Spleen (tissue), 11 donors: ENCODE data around the gene TEX2. TPM values are rescaled to one million over a fixed set of nuclear protein-coding genes. Genes with fewer than 3 reads are reported as not detected.
"Not testable (repeated sequence)": the region's sequence is repeated elsewhere in the genome, so short reads cannot be mapped to it uniquely, and the experiment has no call there.

ENCODE experiments used
- DNase-seq: peaks from one replicate; pipeline ENCODE4 v3.0.0-alpha.2; 2020
- H3K27ac ChIP-seq, 8 donors: fragments of 200-600 bp; sonication (generic) in 7 of 8; 1 replicate in 4 of 8; 2 replicates in 4 of 8; pipeline versions ENCODE4 v1.5.0 to v1.8.0; 2016 to 2021; ENCODE audit warnings: inconsistent platforms in 4 of 8, mild to moderate bottlenecking in 4 of 8, moderate library complexity in 1 of 8
- H3K27me3 ChIP-seq, 7 donors: fragments of 200-600 bp; sonication (generic) in 6 of 7; replicated peaks in 1 of 7; 1 replicate in 4 of 7; 2 replicates in 3 of 7; pipeline versions ENCODE4 v1.5.0 to v1.8.0; 2016 to 2021; ENCODE audit warnings: inconsistent platforms in 3 of 7, mild to moderate bottlenecking in 1 of 7
- H3K36me3 ChIP-seq, 6 donors: fragments of 200-600 bp; sonication (generic) in 5 of 6; 1 replicate in 4 of 6; 2 replicates in 2 of 6; pipeline versions ENCODE4 v1.5.0 to v1.8.0; 2016 to 2021; ENCODE audit warnings: inconsistent platforms in 2 of 6
- H3K4me1 ChIP-seq, 6 donors: fragments of 200-600 bp; sonication (generic) in 5 of 6; 1 replicate in 3 of 6; 2 replicates in 3 of 6; pipeline versions ENCODE4 v1.5.0 to v1.8.0; 2016 to 2021; ENCODE audit warnings: inconsistent platforms in 3 of 6
- H3K4me3 ChIP-seq, 8 donors: fragments of 200-600 bp; sonication (generic) in 7 of 8; 1 replicate in 4 of 8; 2 replicates in 4 of 8; pipeline versions ENCODE4 v1.5.0 to v1.8.0; 2016 to 2021; ENCODE audit warnings: inconsistent platforms in 4 of 8, mild to moderate bottlenecking in 4 of 8, moderate library complexity in 2 of 8
- H3K9me3 ChIP-seq, 8 donors: fragments of 200-600 bp; sonication (generic) in 7 of 8; 1 replicate in 4 of 8; 2 replicates in 4 of 8; pipeline versions ENCODE4 v1.5.0 to v1.8.0; 2016 to 2021; ENCODE audit warnings: inconsistent platforms in 4 of 8
- POLR2A ChIP-seq, 3 donors: fragments of 450-650 bp; IDR thresholded peaks; one replicate each; pipeline ENCODE4 v1.5.1; 2017; ENCODE audit warnings: antibody characterized with exemption in 3 of 3, mild to moderate bottlenecking in 1 of 3
- POLR2AphosphoS5 ChIP-seq, 3 donors: sonication (generic); formaldehyde crosslinking; IDR thresholded peaks; one replicate each; pipeline ENCODE4 v1.5.1; 2017; ENCODE audit warnings: antibody characterized with exemption in 3 of 3
- WGBS, 5 donors: extraction: QIAGEN DNeasy Blood & Tissue Kit in 3 of 5; methylation state at CpG; one replicate each; pipeline versions ENCODE4 v1.1.5 to v1.1.7; 2013 to 2018; 5-methylcytosine and 5-hydroxymethylcytosine counted together
- intact Hi-C: fragments of 100-400 bp; cut with DNase I; formaldehyde crosslinking; loops from one replicate; pipeline ENCODE4 v1.15.0; 2023; ENCODE audit warnings: low total_unique reads
- polyA plus RNA-seq, 3 donors: library from polyadenylated mRNA; stranded (reverse); fragments of 200-250 nt; gene quantifications; one replicate each; pipeline ENCODE4 v1.2.1, GENCODE V29; 2013
- total RNA-seq, 7 donors: library from RNA; depleted of rRNA in 3 of 7; stranded (reverse); fragments of >200 nt in 3 of 7; fragmentation: NEBNext Ultra II Directional in 4 of 7; extraction: Animal tissue kit (Norgen Biotek cat#: 25700) in 4 of 7; gene quantifications; one replicate each; pipeline versions ENCODE4 v1.1.0 to v1.2.1, GENCODE V29; 2016 to 2021
- TF ChIP-seq, protein P1 (sequence below), 11 experiments: fragments of 200-600 bp in 7 of 11; fragments of 450-650 bp in 4 of 11; sonication (generic) in 4 of 11; IDR thresholded peaks in 8 of 11; conservative IDR thresholded peaks in 3 of 11; 1 replicate in 7 of 11; 2 replicates in 4 of 11; pipeline versions ENCODE4 v1.4.0 to v1.8.0; 2016 to 2021; ENCODE audit warnings: antibody characterized with exemption in 11 of 11, inconsistent platforms in 4 of 11, mild to moderate bottlenecking in 1 of 11
- donor health status: healthy with polysubstance abuse.
- donor health status: DM: no; HTN: no; CAD: no; lungs with moderate emphysema.
- donor health status: DM: no; HTN: no; CAD: no.
- donor health status: Bipolar disorder and iron deficiency.
- donor health status: healthy.
- donor health status: DM: no; HTN: no; CAD: no.
- donor health status: DM: yes; HTN: yes; CAD: no.

The TEX2 gene
- total and polyA plus RNA-seq, 10 donors = 3.0 to 44.5 (median 26.7) TPM

- H3K9me3 ChIP-seq, DNase-seq, H3K27me3 ChIP-seq, H3K36me3 ChIP-seq, intact Hi-C loops: not testable (repeated sequence)
- peak overlapping the region; percentile 22 to 77 (median 54) for H3K27ac ChIP-seq
- peak in 2 of 3 donors; percentile 24 to 43 for TF ChIP-seq POLR2AphosphoS5 (IDR thresholded peaks at IDR 0.05)
- 62 to 80% (median 75%) methylated on average over 13 of the region's 13 CpGs for WGBS, 5 donors
- peak overlapping the region in 1 of 8 donors; percentile 7 for H3K4me3 ChIP-seq
- peaks cover 27 to 88% (median 50%) of the 10 kb centered on the region in 6 donors for H3K4me1 ChIP-seq
Measured at GRCh38 chr17:64120972-64121786, 141.9 kb downstream of the TEX2 start.

- TF ChIP-seq POLR2AphosphoS5 (IDR thresholded peaks at IDR 0.05) = no peak
- TF ChIP-seq, protein P1, sequence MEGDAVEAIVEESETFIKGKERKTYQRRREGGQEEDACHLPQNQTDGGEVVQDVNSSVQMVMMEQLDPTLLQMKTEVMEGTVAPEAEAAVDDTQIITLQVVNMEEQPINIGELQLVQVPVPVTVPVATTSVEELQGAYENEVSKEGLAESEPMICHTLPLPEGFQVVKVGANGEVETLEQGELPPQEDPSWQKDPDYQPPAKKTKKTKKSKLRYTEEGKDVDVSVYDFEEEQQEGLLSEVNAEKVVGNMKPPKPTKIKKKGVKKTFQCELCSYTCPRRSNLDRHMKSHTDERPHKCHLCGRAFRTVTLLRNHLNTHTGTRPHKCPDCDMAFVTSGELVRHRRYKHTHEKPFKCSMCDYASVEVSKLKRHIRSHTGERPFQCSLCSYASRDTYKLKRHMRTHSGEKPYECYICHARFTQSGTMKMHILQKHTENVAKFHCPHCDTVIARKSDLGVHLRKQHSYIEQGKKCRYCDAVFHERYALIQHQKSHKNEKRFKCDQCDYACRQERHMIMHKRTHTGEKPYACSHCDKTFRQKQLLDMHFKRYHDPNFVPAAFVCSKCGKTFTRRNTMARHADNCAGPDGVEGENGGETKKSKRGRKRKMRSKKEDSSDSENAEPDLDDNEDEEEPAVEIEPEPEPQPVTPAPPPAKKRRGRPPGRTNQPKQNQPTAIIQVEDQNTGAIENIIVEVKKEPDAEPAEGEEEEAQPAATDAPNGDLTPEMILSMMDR (IDR thresholded peaks at IDR 0.05 in 8 of 11, conservative IDR thresholded peaks at IDR 0.05 in 3 of 11) = no peak
- TF ChIP-seq POLR2A (IDR thresholded peaks at IDR 0.05) = no peak
- intact Hi-C loops = no loop called here
- H3K36me3 ChIP-seq = peaks cover 0 to 7% (median 0%) of the 10 kb centered on the region in 6 donors
- no peaks in the 10 kb centered on the region for H3K9me3 ChIP-seq
- peak overlapping the region in 7 of 8 donors; percentile 4 to 77 (median 60) for H3K27ac ChIP-seq
- 74 to 85% (median 77%) methylated on average over 3 of the region's 3 CpGs for WGBS, 5 donors
- no peaks in the 10 kb centered on the region for H3K27me3 ChIP-seq
- DNase-seq = no peak
- peaks cover 27 to 88% (median 57%) of the 10 kb centered on the region in 6 donors for H3K4me1 ChIP-seq
- no peak overlapping the region for H3K4me3 ChIP-seq
Measured at GRCh38 chr17:64120159-64120810, 142.8 kb downstream of the TEX2 start.

GRCh38 chr17:64117981-64118979 is 144.8 kb downstream of the TEX2 start:
- no peaks in the 10 kb centered on the region for H3K9me3 ChIP-seq
- intact Hi-C loops = no loop called here
- no peaks in the 10 kb centered on the region for H3K27me3 ChIP-seq
- H3K4me1 ChIP-seq = peaks cover 27 to 96% (median 62%) of the 10 kb centered on the region in 6 donors
- H3K27ac ChIP-seq = peak overlapping the region in 7 of 8 donors; percentile 9 to 72 (median 47)
- 38 to 54% (median 46%) methylated on average over 10 of the region's 10 CpGs for WGBS, 5 donors
- no peak for DNase-seq
- peak overlapping the region in 1 of 8 donors; percentile 6 for H3K4me3 ChIP-seq
- TF ChIP-seq POLR2AphosphoS5 (IDR thresholded peaks at IDR 0.05) = no peak
- TF ChIP-seq POLR2A (IDR thresholded peaks at IDR 0.05) = no peak
- TF ChIP-seq, protein P1 (IDR thresholded peaks at IDR 0.05 in 8 of 11, conservative IDR thresholded peaks at IDR 0.05 in 3 of 11) = no peak
- peaks cover 0 to 7% (median 0%) of the 10 kb centered on the region in 6 donors for H3K36me3 ChIP-seq

GRCh38 chr17:64115822-64116534 is 147.1 kb downstream of the TEX2 start:
- Histone ChIP-seq H3K27ac (peak overlapping the region in 1 of 8 donors; percentile 4), H3K27me3 (no peaks in the 10 kb centered on the region), H3K4me3 (no peak overlapping the region), H3K36me3 (no peaks in the 10 kb centered on the region), H3K4me1 (peaks cover 21 to 98% (median 58%) of the 10 kb centered on the region in 6 donors), H3K9me3 (no peaks in the 10 kb centered on the region)
- intact Hi-C loops = no loop called here
- WGBS, 5 donors = 64 to 80% (median 70%) methylated on average over 7 of the region's 7 CpGs
- TF ChIP-seq, protein P1 (IDR thresholded peaks at IDR 0.05 in 8 of 11, conservative IDR thresholded peaks at IDR 0.05 in 3 of 11) = no peak
- TF ChIP-seq POLR2AphosphoS5 (IDR thresholded peaks at IDR 0.05) = no peak
- TF ChIP-seq POLR2A (IDR thresholded peaks at IDR 0.05) = no peak
- DNase-seq = no peak
